Kidney capillary endothelial cell (primary cell): Measurements from ENCODE around the gene MAP4.
"Not testable (repeated sequence)": the region's sequence is repeated elsewhere in the genome, so short reads cannot be mapped to it uniquely, and the experiment has no call there.

ENCODE experiments used
- DNase-seq: peaks from one replicate; pipeline ENCODE4 v3.0.0-alpha.2; 2018; ENCODE audit warnings: low spot score

The MAP4 gene, protein sequence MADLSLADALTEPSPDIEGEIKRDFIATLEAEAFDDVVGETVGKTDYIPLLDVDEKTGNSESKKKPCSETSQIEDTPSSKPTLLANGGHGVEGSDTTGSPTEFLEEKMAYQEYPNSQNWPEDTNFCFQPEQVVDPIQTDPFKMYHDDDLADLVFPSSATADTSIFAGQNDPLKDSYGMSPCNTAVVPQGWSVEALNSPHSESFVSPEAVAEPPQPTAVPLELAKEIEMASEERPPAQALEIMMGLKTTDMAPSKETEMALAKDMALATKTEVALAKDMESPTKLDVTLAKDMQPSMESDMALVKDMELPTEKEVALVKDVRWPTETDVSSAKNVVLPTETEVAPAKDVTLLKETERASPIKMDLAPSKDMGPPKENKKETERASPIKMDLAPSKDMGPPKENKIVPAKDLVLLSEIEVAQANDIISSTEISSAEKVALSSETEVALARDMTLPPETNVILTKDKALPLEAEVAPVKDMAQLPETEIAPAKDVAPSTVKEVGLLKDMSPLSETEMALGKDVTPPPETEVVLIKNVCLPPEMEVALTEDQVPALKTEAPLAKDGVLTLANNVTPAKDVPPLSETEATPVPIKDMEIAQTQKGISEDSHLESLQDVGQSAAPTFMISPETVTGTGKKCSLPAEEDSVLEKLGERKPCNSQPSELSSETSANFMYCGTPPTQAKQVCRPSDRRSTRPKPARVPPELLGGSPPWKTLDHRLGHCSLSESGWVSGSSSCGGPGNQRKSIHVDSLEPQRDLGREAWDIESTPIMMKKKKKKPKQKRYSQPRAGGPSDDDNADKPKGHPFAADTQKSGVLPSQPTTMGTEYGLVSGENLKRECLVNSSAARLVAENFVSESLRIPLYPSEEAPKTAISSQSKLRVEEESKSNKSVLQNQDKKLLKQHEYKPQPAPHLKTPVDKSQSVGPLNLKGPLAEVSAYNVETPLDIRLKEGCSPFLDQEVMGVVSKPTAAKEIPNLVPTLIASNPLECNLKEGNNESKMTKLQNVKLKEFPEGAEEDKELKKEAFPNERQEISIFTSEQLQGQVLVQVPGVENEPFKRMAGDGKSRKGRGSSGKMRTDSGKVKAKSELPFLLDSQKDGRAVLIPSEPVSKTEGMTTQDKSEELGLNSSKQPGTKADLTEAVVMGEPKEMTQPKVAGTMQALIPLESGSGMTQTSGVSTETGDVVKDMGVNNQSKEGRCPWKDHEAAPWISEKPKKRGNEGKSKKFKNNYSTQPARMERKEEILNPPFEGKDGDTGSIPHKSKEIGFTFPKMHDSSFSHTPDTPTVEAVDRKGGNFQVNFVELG (N-terminal part only)

DNA sequence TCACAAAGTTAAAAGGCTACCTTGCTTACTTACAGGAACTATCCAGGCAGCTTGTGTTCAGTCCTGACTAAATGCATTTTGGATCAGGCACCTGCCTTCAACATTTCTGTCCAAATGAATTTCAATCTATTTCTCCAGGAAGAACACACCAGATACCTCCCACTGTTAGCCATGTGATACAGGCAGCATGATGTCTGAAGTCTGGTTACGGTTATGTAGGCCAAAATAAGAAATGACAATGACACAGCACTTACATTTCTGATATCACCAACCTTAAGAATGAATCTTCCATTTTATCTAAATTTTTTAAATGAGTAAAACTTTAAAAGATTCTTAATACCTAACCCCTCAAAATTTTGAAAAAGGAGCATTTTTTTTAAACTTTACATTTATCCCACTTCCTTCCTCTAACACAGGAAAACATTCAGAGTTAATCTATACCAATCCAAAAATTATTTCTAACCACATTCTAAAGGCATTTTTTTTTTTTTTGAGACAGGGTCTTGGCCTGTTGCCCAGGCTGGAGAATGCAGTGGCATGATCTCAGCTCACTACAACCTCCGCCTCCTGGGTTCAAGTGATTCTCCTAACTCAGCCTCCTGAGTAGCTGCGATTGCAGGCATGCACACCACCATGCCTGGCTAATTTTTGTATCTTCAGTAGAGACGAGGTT is at the start of gene MAP4:
Gene MAP4 (minus strand): TSS at position 116 of the 673 bp plus-strand sequence. CDS start 17,556 bp downstream, outside the sequence.
- DNase-seq, result no peak

GRCh38 chr3:48065035-48065434 is 48.8 kb upstream of the MAP4 start:
- no peak for DNase-seq

DNA sequence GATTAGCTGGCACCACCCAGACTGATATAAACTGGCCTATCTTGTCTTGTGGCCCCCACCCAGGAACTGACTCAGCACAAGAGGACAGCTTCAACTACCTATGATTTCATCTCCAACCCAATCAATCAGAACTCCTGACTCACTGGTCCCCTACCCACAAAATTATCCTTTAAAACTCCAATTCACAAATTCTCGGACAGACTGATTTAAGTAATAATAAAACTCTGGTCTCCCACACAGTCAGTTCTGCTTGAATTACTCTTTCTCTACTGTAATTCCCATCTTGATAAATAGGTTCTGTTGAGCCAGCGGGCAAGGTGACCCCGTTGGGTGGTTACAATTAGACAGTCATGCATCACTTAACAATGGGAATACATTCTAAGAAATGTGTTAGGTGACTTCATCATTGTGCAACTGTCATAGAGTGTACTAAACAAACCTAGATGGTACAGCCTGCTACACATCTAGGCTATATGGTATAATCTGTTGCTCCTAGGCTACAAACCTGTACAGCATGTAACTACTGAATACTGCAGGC is 48.1 kb upstream of the MAP4 start:
- DNase-seq, result no peak

DNA sequence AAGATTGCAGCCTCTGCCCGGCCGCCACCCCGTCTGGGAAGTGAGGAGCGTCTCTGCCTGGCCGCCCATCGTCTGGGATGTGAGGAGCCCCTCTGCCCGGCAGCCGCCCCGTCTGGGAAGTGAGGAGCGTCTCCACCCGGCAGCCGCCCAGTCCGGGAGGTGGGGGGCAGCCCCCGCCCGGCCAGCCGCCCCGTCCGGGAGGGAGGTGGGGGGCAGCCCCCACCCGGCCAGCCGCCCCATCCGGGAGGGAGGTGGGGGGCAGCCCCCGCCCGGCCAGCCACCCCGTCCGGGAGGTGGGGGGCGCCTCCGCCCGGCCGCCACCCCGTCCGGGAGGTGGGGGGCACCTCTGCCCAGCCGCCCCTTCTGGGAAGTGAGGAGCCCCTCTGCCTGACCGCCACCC is 45.4 kb upstream of the MAP4 start:
- not testable (repeated sequence) for DNase-seq

- peak; percentile 26 for DNase-seq
Observed at GRCh38 chr3:48058091-48058490, 41.9 kb upstream of the MAP4 start.

GRCh38 chr3:48057521-48057920 is 41.3 kb upstream of the MAP4 start:
- DNase-seq, result no peak

DNA sequence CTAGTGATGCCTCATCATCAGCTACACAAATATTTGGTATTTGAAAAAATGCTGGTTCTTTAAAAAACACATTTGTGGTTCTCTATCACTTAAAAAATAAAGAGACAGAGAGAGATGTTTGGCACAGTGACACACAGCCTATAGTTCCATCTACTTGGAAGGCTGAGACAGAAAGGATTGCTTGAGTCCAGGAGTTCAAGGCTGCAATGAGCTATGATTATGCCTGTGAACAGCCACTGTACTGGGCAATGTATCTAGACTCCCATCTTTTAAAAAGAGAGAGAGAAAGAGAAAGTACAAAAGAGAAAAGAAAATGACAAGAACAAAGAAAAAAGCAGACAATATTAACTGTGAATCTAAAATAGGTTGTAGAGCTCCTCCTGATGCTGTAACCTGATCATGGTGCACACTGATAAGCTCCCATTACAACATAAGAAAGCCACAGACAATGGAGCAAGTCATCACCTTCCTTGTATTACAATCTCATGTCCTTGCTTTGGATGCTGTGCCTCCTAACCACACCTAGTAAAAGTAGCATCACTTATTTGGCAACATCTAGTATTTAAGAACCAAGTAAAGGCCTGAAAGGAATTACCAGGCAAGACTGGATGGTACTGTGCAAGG is 31.7 kb upstream of the MAP4 start:
- no peak for DNase-seq

GRCh38 chr3:48042071-48042760 is 26.0 kb upstream of the MAP4 start:
- no peak for DNase-seq

DNA sequence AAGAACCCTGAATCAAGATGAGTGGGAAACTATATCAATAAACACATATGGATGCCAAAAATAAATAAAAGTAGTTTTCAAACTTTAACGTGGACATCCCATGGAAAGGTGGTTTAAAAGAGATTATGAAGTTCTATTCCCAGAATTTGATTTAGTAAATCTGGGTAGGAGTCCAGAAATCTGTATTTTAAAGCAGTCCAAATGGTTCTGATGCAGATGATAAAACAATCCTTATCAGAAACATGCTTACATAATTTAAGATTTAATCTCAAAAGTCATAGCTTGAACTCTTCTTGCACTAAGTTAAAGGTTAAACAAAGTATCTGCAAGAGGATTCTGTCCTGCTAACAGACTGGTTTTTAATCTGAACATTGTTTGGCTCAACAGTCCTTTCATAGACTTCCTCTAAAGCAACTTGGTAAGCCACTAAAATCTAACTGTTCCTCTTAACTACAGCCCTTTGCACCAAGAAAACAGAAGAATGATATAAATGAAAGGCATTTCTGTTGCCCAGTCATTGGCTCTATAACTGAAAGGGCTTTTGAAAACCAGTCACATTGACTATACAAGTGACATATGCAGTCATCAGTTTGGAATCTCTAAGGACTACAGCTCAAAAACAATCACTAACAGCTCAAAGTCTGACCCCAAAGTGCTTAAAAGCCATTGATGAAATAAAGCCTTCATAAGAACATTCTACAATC is 23.4 kb upstream of the MAP4 start:
- DNase-seq, result peak; percentile 78

DNA sequence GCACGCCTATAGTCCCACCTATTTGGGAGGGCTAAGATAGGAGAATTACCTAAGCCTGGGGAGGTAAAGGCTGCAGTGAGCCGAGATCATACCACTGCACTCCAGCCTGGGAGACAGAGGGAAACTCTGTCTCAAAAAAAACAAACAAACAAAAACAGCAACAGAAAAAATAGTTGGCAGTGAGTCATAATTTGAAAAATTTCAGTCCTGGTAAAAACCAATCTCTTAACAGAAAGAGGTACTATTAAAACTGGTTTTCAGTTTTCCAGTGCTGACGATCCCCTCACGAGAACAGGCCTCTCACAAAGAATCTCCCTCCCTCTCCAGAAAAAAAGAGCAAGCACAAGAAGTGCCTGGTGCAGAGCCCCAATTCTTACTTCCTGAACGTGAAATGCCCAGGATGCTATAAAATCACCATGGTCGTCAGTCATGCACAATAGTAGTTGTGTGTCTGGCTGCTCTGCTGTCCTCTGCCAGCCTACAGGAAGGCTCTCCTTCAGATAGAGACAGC is 22.8 kb upstream of the MAP4 start:
- DNase-seq, result peak; percentile 54

- DNase-seq, result peak; percentile 62
Observed at GRCh38 chr3:48034000-48034516, 17.8 kb upstream of the MAP4 start.

DNA sequence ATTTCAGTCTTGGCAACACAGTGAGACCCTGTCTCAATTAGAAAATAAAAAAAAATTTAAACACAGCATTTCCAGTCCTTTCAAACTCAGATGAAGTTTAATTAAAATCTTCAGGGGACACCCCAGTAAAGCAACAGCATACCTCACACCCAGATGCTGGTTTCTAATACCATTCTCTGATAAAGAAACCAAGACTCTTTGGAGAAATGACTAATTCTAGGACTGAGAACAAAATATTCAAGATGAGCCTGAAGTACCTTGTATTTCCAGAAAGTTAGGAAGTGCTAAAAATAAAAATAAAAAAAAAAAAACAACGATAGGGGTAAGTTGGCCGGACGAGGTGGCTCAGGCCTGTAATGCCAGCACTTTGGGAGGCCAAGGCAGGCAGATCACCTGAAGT is 14.0 kb upstream of the MAP4 start:
- DNase-seq, result no peak

DNA sequence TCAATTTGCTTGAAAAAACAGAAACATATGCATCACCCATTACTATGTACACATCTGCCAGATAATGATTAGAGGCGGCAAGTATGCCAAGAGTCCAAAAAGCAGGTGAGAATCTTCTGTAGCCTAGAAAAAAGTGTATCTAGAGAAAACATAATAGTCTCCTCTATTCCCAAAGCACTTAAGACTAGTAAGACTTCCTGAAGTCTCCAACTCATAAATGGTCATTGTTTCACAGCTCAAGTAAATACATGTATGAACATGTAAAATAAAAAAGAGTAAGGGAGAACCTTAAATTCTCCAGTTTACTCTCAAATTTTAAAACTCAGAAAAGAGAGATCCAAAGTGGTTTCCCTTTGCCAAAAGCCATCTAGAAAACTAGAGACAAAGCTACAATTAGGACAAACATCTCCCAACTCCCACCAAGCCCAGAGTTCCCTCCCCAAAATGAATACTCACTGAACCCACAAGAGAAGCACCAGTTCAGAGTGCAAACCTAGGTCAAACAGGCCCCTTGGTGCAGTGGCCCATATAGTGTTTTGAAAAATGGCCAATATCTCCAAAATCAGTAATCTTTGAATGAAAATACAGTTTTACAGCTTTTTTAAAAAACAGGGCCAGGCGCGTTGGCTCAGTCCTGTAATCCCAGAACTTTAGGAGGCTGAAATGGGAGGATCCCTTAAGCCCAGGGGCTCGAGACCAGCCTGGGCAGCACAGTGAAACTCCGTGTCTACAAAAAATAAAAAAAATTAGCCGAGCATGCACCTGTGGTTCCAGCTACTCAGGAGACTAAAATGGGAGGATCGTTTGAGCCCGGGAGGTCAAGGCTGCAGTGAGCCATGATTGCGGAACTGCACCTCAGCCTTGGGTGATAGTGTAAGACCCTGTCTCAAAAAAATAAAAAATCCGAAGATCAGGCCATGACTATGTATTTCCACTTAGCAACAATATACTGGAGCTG is 11.0 kb upstream of the MAP4 start:
- DNase-seq, result no peak

DNA sequence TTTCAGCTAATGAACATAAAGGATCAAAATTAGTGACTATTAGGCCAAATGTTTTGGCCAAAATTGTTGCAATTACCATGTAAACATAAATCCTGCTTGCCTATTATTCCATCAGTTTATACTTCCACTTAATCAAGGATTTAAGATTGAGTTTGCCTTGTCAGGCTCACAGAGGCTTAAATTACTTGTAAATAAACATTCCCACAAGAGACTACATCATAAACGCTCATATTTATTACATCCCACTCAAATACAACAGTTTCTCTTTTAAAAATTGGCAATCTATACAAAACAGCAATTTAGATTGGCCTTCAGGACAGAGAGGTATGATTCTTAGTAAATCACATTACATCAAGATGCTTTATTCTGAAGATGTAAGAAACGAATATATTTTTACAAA is 9.9 kb upstream of the MAP4 start:
- DNase-seq, result no peak

DNA sequence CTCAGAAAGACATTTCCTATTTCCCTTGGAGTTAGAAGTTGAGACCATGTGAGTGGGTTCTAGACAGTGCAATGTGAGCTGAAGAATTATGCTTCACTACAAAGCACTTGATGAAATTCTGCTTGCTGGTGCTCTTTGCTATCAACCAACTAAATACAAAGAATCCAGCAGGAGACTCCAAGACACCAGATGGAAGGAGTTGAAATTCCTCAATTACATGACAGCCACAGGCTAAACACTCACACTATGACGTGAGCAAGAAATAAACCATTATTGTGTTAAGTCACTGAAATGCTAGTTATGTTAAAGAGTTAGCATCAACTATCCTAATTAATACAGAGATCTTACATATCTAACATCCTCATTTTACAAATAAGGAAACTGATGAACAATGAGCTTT is 8.2 kb upstream of the MAP4 start:
- DNase-seq, result no peak

GRCh38 chr3:48023377-48023776 is 7.2 kb upstream of the MAP4 start:
- DNase-seq, result no peak

DNA sequence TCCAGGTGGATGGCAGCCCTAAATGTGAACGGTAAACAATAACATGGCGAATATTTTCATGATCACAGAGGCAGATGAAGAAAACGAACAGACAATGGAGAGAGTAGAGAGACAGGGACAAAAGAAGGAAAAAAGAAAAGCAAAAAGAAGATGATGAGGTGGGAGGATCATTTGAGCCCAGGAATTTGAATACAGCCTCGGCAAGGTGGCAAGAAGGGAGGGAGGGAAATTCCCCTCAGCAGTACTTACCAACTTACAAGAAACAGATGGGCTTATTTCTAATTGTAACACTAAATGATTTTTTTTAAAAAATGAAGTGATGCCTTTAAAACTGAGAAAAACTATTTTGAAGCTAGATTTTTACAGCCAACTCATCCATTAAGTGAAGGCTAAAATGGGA is 6.0 kb upstream of the MAP4 start:
- no peak for DNase-seq

- DNase-seq, result no peak
Observed at GRCh38 chr3:48018841-48019240, 2.6 kb upstream of the MAP4 start.
